Keratinocyte (primary cell): ENCODE results near the gene FBXO38. TPM values are rescaled to one million over a fixed set of nuclear protein-coding genes. Genes with fewer than 3 reads are reported as not detected.

ENCODE experiments used
- DNase-seq: peaks from one replicate; pipeline ENCODE4 v3.0.0-alpha.2; 2011; ENCODE audit warnings: low read depth, missing footprints, low spot score
- FAIRE-seq: peaks from 2 replicates; lab custom pipeline; 2011; peaks lifted over from hg19 to GRCh38; lab: Jason Lieb, UNC
- H2AFZ ChIP-seq: 2 replicates; pipeline ENCODE4 v1.6.0; 2012; ENCODE audit warnings: low read length, control low read depth, inconsistent platforms; ENCODE audit not compliant: control insufficient read depth
- H3K27ac ChIP-seq: 2 replicates; pipeline ENCODE4 v1.5.1; 2011; ENCODE audit warnings: low read length; ENCODE audit not compliant: control insufficient read depth, insufficient read depth
- H3K27me3 ChIP-seq: 3 replicates; pipeline ENCODE4 v1.6.0; 2011; ENCODE audit warnings: low read length; ENCODE audit not compliant: control insufficient read depth, insufficient read depth; ENCODE audit errors: extremely low read depth
- H3K36me3 ChIP-seq, 2 experiments: 2 replicates in 1 of 2; 3 replicates in 1 of 2; pipeline ENCODE4 v1.5.1; 2011; ENCODE audit warnings: low read length in 2 of 2, mild to moderate bottlenecking in 1 of 2; ENCODE audit not compliant: control insufficient read depth in 2 of 2, insufficient read depth in 2 of 2; ENCODE audit errors: extremely low read depth in 1 of 2
- H3K4me1 ChIP-seq: 3 replicates; pipeline ENCODE4 v1.5.1; 2011; ENCODE audit warnings: low read length; ENCODE audit not compliant: control insufficient read depth, insufficient read depth; ENCODE audit errors: extremely low read depth
- H3K4me2 ChIP-seq: 3 replicates; pipeline ENCODE4 v1.6.0; 2011; ENCODE audit warnings: low read depth, low read length; ENCODE audit not compliant: control insufficient read depth, insufficient read depth; ENCODE audit errors: extremely low read depth
- H3K4me3 ChIP-seq, 3 experiments: fragments of 200-600 bp in 1 of 3; sonication (generic) in 1 of 3; 2 replicates in 2 of 3; 3 replicates in 1 of 3; pipeline ENCODE4 v1.5.1; 2011 to 2016; ENCODE audit warnings: low read length in 3 of 3, mild to moderate bottlenecking in 3 of 3, control low read depth in 2 of 3, inconsistent platforms in 1 of 3, low read depth in 1 of 3, mixed read lengths in 1 of 3, mixed run types in 1 of 3, moderate library complexity in 1 of 3; ENCODE audit not compliant: control insufficient read depth in 2 of 3, insufficient read depth in 2 of 3; ENCODE audit errors: extremely low read depth in 1 of 3
- H3K79me2 ChIP-seq: 2 replicates; pipeline ENCODE4 v1.6.0; 2012; ENCODE audit warnings: low read length; ENCODE audit not compliant: control insufficient read depth, insufficient read depth
- H3K9ac ChIP-seq: 3 replicates; pipeline ENCODE4 v1.6.0; 2011; ENCODE audit warnings: low read length; ENCODE audit not compliant: control insufficient read depth, insufficient read depth; ENCODE audit errors: extremely low read depth
- H3K9me1 ChIP-seq: 3 replicates; pipeline ENCODE4 v1.6.0; 2011; ENCODE audit warnings: low read length; ENCODE audit not compliant: control insufficient read depth, insufficient read depth; ENCODE audit errors: extremely low read depth
- H3K9me3 ChIP-seq: 2 replicates; pipeline ENCODE4 v1.5.1; 2012; ENCODE audit warnings: low read depth, low read length; ENCODE audit not compliant: control insufficient read depth
- H4K20me1 ChIP-seq: 3 replicates; pipeline ENCODE4 v1.6.0; 2011; ENCODE audit warnings: low read length; ENCODE audit not compliant: control insufficient read depth, insufficient read depth; ENCODE audit errors: extremely low read depth
- CTCF ChIP-seq, 3 experiments: IDR thresholded peaks in 1 of 3; conservative IDR thresholded peaks in 1 of 3; optimal IDR thresholded peaks in 1 of 3; 2 replicates in 2 of 3; 3 replicates in 1 of 3; pipeline versions ENCODE3 to v1.5.1; 2011; ENCODE audit warnings: low read length in 3 of 3, mild to moderate bottlenecking in 3 of 3, moderate library complexity in 2 of 3, control low read depth in 1 of 3, inconsistent platforms in 1 of 3; ENCODE audit not compliant: insufficient read depth in 2 of 3; ENCODE audit errors: extremely low read depth in 1 of 3
- EZH2 ChIP-seq: IDR thresholded peaks from one replicate; pipeline ENCODE4 v1.6.1; 2012; ENCODE audit warnings: inconsistent platforms, mild to moderate bottlenecking, low read length, moderate library complexity
- dilution Hi-C: fragments of 300-500 bp; cut with MboI; formaldehyde crosslinking; loops from one replicate; pipeline ENCODE4 v1.7.0; 2020; ENCODE audit warnings: low sequenced_read_pairs; ENCODE audit not compliant: extremely low pct_ligation_motif_present
- polyA plus RNA-seq, 5 experiments: library from polyadenylated mRNA; depleted of rRNA in 3 of 5; stranded (reverse) in 3 of 5; stranded (forward) in 1 of 5; unstranded in 1 of 5; fragments of >200 nt; gene quantifications; 1 replicate in 1 of 5; 2 replicates in 3 of 5; 3 replicates in 1 of 5; pipeline versions ENCODE4 v1.2.1 to v1.2.3, GENCODE V29; 2011 to 2012; ENCODE audit warnings: missing spikeins in 2 of 5, low read depth in 1 of 5, low replicate concordance in 1 of 5

FBXO38 gene
- polyA plus RNA-seq, 1 donor (not counting 4 experiments of a cell fraction or from before 2014, with no cell fraction given): 30.4 TPM

GRCh38 chr5:148455185-148455584 is 71.4 kb downstream of the FBXO38 start:
- no peak overlapping the region for H3K4me2 ChIP-seq
- no peak for TF ChIP-seq EZH2
- no peak for TF ChIP-seq CTCF (optimal IDR thresholded peaks at IDR 0.05 in 1 of 3, IDR thresholded peaks at IDR 0.05 in 1 of 3, conservative IDR thresholded peaks at IDR 0.05 in 1 of 3; ENCODE audit: extremely low read depth in 1 of 3, insufficient read depth in 2 of 3, low read length in 3 of 3)
- DNase-seq (no peak), FAIRE-seq (no peak)
- no peak overlapping the region for H2AFZ ChIP-seq
- no peak overlapping the region for H3K4me3 ChIP-seq
- no peak overlapping the region for H3K27ac ChIP-seq
- no peaks in the 10 kb centered on the region for H3K4me1 ChIP-seq
- no peaks in the 10 kb centered on the region for H4K20me1 ChIP-seq
- H3K27me3 ChIP-seq: no peaks in the 10 kb centered on the region
- no peaks in the 10 kb centered on the region for H3K36me3 ChIP-seq
- dilution Hi-C loops: no loop called here
- H3K9ac ChIP-seq: no peak overlapping the region
- H3K9me3 ChIP-seq: no peaks in the 10 kb centered on the region
- H3K9me1 ChIP-seq: no peaks in the 10 kb centered on the region
- no peaks in the 10 kb centered on the region for H3K79me2 ChIP-seq

- FAIRE-seq (no peak), DNase-seq (no peak)
- Histone ChIP-seq H3K9me1 (no peaks in the 10 kb centered on the region), H3K4me2 (no peak overlapping the region), H3K79me2 (no peaks in the 10 kb centered on the region), H3K9me3 (no peaks in the 10 kb centered on the region), H3K4me3 (no peak overlapping the region), H3K27me3 (no peaks in the 10 kb centered on the region), H3K4me1 (no peaks in the 10 kb centered on the region), H3K9ac (no peak overlapping the region), H2AFZ (no peak overlapping the region), H3K27ac (no peak overlapping the region), H4K20me1 (no peaks in the 10 kb centered on the region), H3K36me3 (no peaks in the 10 kb centered on the region)
- dilution Hi-C loops: no loop called here
- TF ChIP-seq CTCF (optimal IDR thresholded peaks at IDR 0.05 in 1 of 3, IDR thresholded peaks at IDR 0.05 in 1 of 3, conservative IDR thresholded peaks at IDR 0.05 in 1 of 3; ENCODE audit: extremely low read depth in 1 of 3, insufficient read depth in 2 of 3, low read length in 3 of 3): peak; percentile 42 to 63 (median 58)
- TF ChIP-seq EZH2: no peak
Observed at GRCh38 chr5:148457183-148457620, 73.4 kb downstream of the FBXO38 start.
